Islet of Langerhans (tissue), 1 donor: ENCODE measurements around the gene MSMB.
"Not testable (repeated sequence)": the region's sequence is repeated elsewhere in the genome, so short reads cannot be mapped to it uniquely, and the experiment has no call there.

Experiments used
- FAIRE-seq: peaks from one replicate; lab custom pipeline; 2011; peaks lifted over from hg19 to GRCh38; lab: Jason Lieb, UNC

MSMB gene, protein sequence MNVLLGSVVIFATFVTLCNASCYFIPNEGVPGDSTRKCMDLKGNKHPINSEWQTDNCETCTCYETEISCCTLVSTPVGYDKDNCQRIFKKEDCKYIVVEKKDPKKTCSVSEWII

DNA sequence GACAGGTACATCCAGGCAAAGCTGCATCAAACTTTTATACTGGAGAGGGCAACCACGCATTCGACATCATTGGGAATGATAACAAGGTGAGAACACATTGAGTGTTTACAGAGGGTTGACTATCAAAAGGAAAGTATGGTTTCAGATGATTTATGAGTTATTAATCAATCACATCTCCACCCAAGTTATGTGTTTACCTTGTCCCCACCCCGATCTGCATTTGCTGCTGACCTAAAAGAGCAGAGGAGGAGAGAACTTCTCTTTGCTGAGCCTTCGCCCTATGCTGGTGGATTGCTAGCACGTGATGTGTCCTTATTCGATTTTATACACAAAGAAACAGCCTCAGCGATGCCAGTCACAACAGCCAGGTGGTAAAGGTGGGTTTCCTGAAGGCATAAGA, at the start of gene MSMB:
MSMB (minus strand) TSS at position 9 of the 400 bp plus-strand sequence. CDS start 32 bp downstream, outside the sequence.
- FAIRE-seq, result no peak

DNA sequence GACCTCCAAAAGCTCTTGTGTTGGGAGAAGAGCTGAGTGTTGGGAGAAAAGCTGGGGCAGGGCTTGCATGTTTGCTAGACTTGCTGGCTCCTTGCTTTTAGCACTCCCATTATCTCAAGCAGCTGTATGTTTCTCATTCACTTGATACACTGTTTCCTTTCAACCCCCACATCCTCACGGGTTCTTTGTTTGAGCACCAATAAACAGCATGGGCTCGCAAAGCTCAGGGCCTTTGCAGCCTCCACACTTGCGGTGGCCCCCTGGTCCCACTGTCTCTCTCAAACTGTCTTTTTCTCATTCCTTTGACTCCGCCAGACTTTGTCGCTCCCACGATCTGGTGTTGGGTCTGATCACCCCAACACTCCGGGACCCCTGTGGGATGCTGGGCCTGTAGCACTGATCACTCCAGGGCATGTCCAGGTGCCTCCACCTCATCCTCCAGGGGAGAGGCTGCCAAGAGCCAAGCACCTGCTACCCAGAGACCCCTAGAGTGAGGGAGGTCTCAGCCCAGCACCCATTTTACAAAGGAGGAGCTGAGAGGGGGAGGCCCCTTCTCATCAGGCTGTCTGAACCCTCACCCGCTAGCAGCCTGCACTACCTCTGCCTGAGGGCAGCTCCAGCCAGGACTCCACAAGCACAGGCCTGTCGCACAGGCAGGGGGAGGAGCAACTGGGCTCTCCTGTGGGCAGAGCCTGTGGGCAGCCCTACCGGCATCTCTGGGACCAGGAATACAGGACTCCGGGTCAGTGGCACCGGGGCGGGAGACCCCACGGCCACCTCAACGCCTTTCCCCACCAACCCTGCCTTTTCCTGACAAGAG, 49.1 kb upstream of the MSMB start:
- no peak for FAIRE-seq

DNA sequence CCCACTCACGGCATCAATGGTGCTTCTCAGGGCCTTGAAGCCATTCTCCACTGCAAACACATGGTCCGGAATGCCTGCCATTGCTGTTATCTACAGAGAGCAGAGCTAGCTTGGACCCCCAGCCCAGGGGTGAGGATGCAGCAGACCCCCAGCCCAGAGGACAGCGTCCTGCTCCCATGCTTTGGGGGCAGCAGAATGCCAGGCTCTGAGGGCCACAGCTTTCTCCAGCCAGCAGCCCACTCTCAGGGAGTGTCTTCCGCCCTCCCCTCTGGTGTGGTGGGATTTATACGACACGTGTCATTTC, 48.1 kb upstream of the MSMB start:
- no peak for FAIRE-seq

DNA sequence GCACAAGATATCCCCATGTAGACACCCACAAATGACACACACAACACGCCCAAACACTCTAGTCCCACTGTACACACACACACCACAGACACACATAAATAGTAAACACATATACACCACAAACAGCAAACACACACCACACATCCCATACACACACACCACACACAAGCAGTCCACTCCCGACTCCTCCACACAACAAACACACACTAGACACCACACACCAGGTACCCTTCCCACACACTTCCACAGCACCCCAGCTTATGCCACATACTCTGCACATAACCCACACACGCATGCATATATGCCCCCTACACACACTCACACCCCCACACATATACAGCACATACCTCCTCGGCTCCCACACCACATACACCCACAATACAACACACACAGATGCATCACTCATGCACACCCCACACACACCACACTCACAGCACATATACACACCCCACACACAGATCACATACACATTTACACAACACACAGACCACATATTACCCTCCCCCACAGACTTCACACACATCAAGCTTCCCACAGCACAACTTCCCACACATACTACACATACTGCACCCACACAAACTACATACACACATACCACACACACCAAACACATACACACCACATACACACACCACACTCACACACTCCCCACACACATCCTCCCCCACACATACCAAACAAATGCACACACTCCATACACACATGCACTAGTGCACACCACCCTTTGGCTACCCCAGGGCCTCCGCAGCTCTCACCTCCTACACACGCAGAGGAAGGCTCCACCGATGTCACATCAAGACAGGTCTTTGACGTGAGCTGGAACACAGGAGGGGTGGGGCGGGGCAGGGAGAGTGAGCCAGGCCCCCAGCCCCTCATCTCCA, 47.5 kb upstream of the MSMB start:
- FAIRE-seq, result not testable (repeated sequence)

DNA sequence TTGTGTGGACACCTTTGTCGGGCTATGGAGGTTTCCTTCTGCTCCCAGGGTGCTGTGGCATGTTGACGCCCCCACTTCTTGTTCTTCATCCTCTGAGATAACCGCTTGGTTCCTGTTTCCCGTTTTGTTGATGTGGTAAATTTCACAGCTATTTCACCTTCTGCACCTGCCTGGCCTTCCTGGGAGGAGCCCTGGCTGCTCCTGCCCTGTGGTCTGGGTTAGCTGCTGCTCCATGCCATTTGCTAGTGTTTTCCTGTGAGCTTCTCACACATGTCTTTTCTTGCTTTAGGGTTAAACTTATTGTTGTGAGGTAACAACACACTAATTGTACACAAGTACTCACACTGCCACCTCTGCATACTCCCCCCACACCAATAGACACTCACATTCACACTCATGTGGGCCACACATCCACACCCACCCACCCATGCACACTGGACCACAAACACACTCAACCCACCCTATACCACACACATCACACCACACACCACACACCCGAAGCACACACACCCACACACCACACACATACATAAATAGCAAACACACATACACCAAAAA, 46.5 kb upstream of the MSMB start:
- no peak for FAIRE-seq

DNA sequence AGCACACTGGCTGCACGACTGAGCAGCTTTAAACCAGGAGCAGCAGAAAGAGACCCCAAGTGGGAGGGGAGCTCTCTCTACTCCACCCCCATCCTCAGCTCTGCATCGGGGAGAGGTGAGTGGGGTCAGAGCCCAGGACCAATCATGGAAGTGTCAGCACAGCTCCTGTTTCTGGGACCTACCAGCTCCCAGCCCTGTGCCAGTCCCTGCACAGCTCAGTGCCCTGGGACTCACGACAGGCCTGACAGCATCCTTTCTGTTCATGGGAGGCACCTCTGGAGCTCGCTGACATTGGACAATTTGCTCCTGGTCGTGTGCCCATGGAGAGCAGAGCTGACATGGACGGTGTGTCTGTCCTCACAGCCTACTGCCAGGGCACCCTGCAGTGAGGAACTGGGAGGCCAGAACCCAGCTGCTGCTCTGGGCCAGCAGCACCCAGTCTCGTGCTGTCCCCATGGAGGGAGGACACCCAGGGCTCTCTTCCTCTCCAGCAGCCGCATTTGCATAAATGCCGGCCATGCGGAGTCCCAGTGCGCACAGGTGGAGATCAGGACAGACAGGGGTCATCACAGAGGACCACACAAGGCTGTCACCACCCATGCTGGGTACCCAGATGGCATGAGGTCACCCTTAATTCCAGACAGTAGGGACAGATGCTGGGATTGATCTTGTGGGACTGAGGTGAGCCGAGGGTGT, 45.9 kb upstream of the MSMB start:
- no peak for FAIRE-seq

DNA sequence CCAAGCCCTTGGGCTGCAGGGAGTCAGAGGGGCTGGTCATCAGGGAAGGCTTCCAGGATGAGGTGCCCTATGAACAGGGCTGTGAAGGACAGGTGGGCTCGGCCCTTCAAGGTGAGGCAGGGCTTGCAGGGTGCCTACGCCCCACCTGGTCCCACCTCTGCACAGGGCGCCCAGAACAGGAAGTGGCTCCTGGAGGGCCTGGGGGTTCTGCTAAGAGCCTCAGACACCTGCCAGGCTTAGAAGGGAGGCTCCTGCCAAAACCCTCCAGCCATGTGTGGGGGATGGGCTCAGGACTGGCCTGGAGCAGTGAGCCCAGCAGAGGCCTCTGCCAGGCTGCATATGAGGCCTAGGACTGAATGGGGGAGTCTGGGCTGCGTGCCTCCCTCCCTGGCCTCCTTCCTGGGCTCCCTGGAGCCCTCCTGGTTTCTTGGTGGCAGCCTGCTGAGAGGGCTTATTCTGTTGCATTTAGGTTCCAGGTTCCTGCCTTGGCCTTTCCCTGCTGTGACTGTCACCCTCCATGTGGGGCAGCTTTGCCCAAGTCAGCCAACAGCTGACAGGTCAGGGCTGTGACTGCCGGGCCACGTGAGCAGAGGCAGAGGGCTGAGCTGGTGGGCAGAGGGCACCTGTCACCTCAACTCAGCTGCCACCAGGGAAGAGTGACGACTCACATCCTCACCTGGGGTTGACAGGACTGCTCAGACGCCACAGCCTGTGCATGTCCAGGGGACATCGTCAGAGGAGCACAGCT, 45.2 kb upstream of the MSMB start:
- no peak for FAIRE-seq

DNA sequence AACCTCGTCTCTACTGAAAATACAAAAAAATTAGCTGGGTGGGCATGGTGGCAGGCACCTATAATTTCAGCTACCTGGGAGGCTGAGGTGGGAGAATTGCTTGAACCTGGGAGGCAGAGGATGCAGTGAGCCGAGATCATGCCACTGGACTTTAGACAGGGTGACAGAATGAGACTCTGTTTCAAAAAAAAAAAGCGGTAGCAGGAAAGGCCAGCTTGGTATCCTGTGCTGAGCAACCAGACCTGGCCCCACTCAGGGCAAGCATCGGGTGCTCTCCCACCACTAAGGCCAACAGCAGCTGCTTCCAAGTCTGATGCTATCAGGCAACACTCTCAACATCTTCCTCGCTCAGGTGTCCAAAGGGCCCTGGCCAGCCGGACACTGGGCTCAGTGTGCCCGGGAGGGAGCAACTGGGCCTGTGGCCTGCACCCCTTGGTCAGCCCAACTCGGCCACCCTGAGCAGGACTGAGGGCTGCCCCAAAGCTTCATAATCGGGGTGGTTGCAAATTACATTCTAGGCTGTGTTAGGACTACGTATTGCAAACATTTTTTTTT, 44.3 kb upstream of the MSMB start:
- FAIRE-seq, result no peak

DNA sequence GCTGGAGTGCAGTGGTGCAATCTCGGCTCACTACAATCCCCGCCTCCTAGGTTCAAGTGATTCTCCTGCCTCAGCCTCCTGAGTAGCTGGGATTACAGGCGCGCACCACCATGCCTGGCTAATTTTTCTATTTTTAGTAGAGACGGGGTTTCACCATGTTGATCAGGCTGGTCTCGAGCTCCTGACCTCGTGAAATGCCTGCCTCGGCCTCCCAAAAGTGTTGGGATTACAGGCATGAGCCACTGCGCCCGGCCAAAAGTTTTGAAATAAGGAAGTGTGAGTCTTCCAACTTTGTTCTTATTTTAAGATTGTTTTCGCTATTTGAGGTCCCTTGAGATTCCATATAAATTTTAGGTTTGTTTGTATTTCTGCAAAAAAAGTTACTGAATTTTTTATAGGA, 41.3 kb upstream of the MSMB start:
- not testable (repeated sequence) for FAIRE-seq

DNA sequence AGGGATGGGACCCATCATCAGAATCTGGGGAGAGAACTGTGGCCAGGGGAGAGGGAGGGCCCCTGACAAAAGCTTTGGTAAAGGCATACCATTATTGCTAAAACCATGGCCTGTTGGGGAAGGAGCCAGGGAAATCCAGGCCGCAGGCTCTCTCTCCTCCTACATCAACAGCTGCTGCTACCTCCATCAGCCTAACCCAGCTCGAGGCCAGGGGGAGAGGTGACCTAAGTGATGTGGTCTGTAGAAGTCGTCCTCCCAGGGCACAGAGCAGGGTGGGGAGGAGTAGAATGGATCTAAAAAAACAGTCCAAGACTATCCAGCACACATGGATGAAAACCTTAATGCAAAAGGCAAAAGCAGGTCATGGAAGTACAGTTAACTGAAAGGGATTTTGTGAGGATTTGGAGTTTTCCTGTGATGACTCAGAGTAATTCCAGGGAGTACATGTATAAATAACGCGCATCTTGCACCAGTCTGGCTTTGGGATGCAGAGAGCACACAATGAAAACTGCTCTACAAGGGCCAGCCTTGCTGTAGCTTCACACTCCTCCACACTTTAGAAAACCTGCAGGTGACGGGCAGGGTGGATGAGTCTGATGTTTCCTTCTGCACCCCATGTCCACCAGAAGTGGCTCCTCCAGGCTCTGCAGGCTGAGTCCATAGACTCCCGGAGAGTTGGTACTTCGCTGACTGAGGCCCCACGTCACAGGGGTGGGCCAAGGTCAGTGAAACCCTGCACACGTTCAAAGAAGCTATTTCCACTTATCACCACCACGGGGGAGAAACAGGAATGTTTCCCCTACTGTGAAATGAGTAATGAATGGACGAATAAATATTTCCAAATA, 38.5 kb upstream of the MSMB start:
- no peak for FAIRE-seq

DNA sequence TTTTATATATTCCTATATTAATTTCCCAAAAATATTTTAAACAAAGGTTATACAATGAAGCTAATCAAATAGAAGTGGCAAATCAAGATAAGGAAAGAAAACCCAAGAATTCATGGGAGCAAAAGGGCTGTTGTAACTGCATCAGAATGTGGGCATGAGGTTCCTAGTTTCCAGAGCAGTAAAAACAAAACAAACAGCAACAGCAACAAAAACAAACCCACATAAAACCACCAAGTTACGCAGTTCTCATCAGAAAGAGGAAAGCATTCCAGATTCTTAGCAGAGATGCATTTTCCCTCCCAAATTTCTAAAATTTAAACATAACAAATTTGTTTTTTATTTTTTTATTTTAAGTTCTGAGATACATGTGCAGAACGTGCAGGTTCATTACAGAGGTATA, 34.8 kb upstream of the MSMB start:
- no peak for FAIRE-seq

DNA sequence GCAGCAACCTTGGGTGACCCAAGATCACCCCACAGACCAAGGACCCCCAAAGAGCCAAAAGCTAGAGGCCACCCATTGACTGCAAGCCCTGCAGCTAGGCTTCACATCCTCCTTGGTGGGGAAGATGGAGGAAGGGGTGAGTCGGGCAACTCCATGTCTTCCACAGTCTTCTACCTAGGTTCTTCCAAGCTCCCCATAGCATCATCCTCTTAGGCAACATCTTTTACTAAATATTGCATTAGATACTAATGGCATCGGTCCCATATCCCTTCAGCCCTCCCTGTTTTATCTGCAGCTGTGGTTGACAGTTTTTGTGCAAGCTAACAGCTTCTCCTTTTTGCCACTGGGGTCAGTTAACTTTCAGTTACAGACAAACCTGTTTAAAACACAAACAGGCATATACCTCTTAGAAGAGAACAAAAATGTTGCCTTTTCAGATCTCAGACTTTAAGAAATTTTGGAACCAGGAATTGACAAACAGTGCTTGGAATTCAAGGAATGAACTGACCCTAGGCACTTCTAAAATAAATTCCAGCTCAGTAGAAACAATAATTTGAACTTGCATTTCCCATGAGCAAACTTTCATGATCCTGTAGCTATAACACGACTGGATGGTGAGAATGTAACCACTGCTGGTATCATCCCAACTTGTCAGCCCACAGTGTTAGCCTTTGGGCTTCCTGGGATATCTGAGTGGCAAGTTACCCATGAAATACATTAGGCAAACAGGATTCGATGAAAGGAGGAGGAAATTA, 33.9 kb upstream of the MSMB start:
- no peak for FAIRE-seq

DNA sequence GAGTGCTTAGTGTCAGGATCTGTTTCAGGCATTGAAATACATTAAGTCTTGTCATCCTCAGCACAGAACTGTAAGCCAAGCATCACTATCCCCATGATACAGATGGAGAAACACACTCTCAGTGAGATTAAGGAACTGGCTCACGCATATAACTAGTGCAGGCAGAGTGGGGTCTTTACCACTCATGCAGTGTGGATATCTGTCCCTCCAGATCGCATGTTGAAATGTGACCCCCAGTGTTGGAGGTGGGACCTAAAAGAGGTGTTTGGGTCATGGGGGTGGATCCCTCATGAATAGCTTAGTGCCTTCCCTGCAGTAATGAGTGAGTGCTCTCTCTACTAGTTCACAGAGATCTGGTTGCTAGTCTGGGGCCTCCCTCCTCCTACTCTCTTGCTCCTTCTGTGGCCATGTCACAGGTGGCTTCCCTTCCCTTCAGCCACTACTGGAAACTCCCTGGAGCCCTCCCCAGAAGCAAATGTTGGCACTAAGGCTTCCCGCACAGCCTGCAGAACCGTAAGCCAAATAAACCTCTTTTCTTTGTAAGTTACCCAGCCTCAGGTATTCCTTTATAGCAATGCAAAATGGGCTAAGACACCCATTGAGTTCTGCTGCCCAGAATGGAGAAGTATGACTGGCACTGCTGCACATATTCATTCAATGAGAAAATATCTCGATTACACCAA, 31.8 kb upstream of the MSMB start:
- FAIRE-seq, result no peak

DNA sequence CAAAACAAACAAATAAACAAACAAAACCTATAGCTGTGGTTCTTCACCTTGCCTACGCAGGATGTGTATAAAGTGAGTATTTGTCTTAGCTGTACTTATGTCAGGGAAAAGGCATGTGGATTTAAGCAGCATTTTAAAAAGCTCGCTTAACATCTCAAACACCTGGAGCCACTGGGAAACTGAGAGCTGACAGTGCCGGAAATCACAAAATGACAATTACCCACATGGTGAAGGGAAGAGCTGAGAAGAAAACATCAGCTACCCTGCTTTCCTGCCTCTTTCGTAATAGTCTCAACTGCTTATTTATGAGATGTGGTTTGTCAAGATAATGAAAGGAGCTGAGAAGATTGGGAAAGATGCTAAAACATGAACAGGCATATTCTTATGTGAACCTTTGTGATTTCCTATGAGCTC, 31.1 kb upstream of the MSMB start:
- FAIRE-seq, result no peak

DNA sequence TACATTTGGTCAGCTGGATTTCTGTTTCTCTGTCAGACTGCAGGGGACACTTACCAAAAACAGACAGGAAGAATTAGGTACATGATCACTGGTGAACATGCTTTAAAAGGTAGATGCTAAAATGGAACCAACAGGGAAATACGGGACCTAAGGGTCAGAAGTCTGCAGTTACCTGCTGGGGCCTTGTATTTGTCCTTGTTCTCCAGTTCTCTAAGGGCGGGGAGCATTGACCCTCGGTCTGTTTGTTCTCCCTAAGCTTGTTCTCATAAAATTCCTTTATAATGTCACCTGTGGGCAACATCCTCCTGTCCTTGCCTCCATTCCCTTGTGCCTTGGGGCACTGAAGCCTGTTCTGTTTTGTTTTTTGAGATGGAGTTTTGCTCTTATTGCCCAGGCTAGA, 29.8 kb upstream of the MSMB start:
- no peak for FAIRE-seq

DNA sequence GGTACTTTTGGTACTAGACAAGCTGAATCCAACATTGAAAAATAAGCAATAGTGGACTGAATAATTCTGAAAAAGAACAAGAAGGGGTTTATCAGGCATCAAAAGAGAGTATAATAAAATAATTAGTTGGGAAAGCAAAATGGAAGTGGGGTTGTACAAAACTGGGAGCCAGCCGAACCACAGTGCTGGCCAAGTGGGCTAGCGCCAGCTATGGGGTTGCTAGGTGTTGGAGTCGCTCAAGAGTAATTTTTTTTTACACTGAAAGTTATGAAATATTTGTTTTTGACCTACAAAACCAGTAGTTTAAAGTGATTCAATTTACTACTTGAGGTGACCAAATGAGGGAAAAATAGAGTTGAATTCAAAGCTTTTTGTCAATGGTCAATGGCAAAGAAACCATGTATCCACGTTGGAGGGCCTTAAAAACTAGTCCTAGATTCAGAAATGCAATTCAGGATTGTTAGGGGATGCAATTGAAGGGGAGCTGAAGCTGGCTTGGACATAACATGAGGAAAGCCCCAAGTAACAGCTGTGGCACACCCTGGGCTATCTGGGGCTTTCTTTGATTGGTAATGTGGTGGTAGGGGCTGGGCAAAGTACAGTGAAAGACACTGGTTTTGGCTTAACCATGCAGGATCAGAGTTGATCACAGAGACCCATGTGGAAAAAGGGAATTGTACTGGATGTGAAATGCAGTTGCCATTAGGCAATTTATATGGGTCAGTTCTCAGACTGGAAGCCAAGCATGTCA, 28.3 kb upstream of the MSMB start:
- FAIRE-seq, result no peak

DNA sequence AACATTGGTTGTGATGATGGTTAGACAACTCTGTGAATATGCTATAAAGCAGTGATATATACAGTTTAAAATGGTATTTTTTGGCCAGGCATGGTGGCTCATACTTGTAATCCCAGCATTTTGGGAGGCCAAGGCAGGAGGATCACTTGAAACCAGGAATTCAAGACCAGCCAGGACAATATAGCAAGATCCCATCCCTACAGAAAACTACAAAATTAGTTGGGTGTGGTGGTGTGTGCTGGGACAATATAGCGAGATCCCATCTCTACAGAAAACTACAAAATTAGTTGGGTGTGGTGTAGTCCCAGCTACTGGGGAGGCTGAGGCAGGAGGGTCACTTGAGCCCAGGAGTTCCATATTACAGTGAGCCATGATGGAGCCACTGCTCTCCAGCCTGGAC, 27.5 kb upstream of the MSMB start:
- FAIRE-seq, result no peak

DNA sequence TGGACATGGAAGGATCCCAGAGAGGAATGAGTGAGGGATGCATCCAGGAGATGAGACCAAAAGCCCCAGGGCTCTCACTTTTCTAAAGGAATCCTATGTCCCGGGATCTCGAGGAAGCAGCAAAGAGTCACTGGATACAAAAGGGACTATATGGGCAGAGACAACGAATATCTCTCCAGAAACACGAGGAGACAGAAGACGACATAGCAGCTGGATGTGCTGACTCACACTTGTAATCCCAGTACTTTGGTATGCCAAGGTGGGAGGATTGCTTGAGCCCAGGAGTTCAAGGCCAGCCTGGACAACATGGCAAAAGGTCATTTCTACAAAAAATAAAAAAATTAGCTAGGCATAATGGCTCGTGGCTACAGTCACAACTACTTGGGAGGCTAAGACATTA, 24.7 kb upstream of the MSMB start:
- FAIRE-seq, result no peak
